ENCODE results near the gene CROCC. TPM values are rescaled to one million over a fixed set of nuclear protein-coding genes. Genes with fewer than 3 reads are reported as not detected.

The CROCC gene
- total RNA-seq, 4 donors from 2014 or later, result 8.0 to 34.5 (median 30.0) TPM

- H3K9me3 ChIP-seq, result no peaks in the 10 kb centered on the region
- 63 to 73% methylated on average over 5 of the region's 9 CpGs for WGBS, 2 donors (ENCODE audit: low coverage in 1 of 2)
- no peak for ATAC-seq
- H3K4me3 ChIP-seq, result no peak overlapping the region
- TF ChIP-seq POLR2AphosphoS5 (IDR thresholded peaks at IDR 0.05) (no peak), CTCF (IDR thresholded peaks at IDR 0.05) (no peak), EP300 (IDR thresholded peaks at IDR 0.05) (no peak), POLR2A (IDR thresholded peaks at IDR 0.05) (no peak)
- peaks cover 0 to 8% of the 10 kb centered on the region in 2 donors for H3K36me3 ChIP-seq
- peaks cover 0 to 31% (median 22%) of the 10 kb centered on the region in 3 donors for H3K4me1 ChIP-seq
- H3K27me3 ChIP-seq, result no peaks in the 10 kb centered on the region
- no peak overlapping the region for H3K27ac ChIP-seq
Measured at GRCh38 chr1:17012775-17013490, 91.2 kb downstream of the CROCC start.

- H3K4me3 ChIP-seq, result no peak overlapping the region
- no peak for ATAC-seq
- no peaks in the 10 kb centered on the region for H3K27me3 ChIP-seq
- WGBS, 2 donors (ENCODE audit: low coverage in 1 of 2), result 75 to 89% methylated on average over 5 to 7 of the region's 13 CpGs
- H3K9me3 ChIP-seq, result no peaks in the 10 kb centered on the region
- TF ChIP-seq CTCF (IDR thresholded peaks at IDR 0.05) (no peak), POLR2A (IDR thresholded peaks at IDR 0.05) (no peak), EP300 (IDR thresholded peaks at IDR 0.05) (no peak), POLR2AphosphoS5 (IDR thresholded peaks at IDR 0.05) (no peak)
- H3K36me3 ChIP-seq, result peaks cover 0 to 16% of the 10 kb centered on the region in 2 donors
- H3K27ac ChIP-seq, result no peak overlapping the region
- peaks cover 0 to 31% (median 22%) of the 10 kb centered on the region in 3 donors for H3K4me1 ChIP-seq
Measured at GRCh38 chr1:17013491-17014320, 92.0 kb downstream of the CROCC start.

GRCh38 chr1:17014671-17015567 is 93.2 kb downstream of the CROCC start:
- H3K27ac ChIP-seq, result no peak overlapping the region
- H3K9me3 ChIP-seq, result no peaks in the 10 kb centered on the region
- H3K36me3 ChIP-seq, result peaks cover 0 to 28% of the 10 kb centered on the region in 2 donors
- H3K27me3 ChIP-seq, result no peaks in the 10 kb centered on the region
- no peak for ATAC-seq
- peaks cover 0 to 22% (median 17%) of the 10 kb centered on the region in 3 donors for H3K4me1 ChIP-seq
- 55 to 66% methylated on average over 4 to 9 of the region's 10 CpGs for WGBS, 2 donors (ENCODE audit: low coverage in 1 of 2)
- H3K4me3 ChIP-seq, result no peak overlapping the region
- no peak for TF ChIP-seq CTCF (IDR thresholded peaks at IDR 0.05)
- no peak for TF ChIP-seq POLR2A (IDR thresholded peaks at IDR 0.05)
- TF ChIP-seq EP300 (IDR thresholded peaks at IDR 0.05), result no peak
- TF ChIP-seq POLR2AphosphoS5 (IDR thresholded peaks at IDR 0.05), result no peak

- Histone ChIP-seq H3K4me1 (peaks cover 0 to 8% (median 4%) of the 10 kb centered on the region in 3 donors), H3K27ac (no peak overlapping the region), H3K36me3 (peaks cover 8 to 41% of the 10 kb centered on the region in 2 donors), H3K27me3 (no peaks in the 10 kb centered on the region), H3K4me3 (no peak overlapping the region), H3K9me3 (no peaks in the 10 kb centered on the region)
- ATAC-seq, result no peak
- WGBS, 2 donors (ENCODE audit: low coverage in 1 of 2), result 70 to 83% methylated on average over 1 to 4 of the region's 5 CpGs
- TF ChIP-seq POLR2AphosphoS5 (IDR thresholded peaks at IDR 0.05) (no peak), EP300 (IDR thresholded peaks at IDR 0.05) (no peak), CTCF (IDR thresholded peaks at IDR 0.05) (no peak), POLR2A (IDR thresholded peaks at IDR 0.05) (no peak)
Measured at GRCh38 chr1:17016317-17016661, 94.6 kb downstream of the CROCC start.

All from gastroesophageal sphincter (tissue), 4 donors.